Islet of Langerhans (tissue), 1 donor: ENCODE results near the gene ZNF282.
"Not testable (repeated sequence)": the region's sequence is repeated elsewhere in the genome, so short reads cannot be mapped to it uniquely, and the experiment has no call there.

ENCODE experiments used
- FAIRE-seq: peaks from one replicate; lab custom pipeline; 2011; peaks lifted over from hg19 to GRCh38; lab: Jason Lieb, UNC

ZNF282 gene

DNA sequence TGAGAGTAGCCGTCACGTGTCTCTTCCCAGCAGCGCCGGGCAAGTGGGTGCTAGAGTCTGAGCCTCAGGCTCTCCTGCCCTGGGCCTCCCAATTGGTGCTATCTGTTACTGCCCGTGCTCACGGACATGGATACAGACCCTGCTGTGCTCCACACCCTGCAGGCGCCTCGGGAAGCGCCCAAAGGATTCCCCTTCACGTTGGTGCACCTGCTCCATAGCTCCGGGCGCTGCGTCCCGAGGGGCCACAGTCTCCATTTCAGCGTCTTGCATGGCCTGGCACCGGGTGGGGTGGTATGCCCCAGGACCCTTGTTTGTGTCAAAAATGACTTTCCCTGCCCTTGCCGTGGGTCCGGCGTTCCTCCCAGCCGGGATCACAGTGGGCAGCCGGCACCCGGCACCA, 30.3 kb downstream of the ZNF282 start:
- no peak for FAIRE-seq

DNA sequence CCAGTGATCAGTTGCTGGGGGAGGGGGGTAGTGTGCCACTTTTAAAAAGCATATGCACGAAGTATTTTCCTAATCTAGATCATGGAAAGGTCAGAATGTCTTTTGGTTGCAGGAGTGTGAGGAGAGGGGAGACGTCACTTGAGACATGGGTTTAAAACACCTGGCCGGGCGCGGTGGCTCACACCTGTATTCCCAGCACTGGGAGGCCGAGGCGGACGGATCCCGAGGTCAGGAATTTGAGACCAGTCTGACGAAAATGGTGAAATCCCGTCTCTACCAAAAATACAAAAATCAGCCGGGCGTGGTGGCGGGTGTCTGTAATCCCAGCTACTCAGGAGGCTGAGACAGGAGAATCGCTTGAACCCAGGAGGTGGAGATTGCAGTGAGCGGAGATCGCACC, 31.0 kb downstream of the ZNF282 start:
- FAIRE-seq: not testable (repeated sequence)

DNA sequence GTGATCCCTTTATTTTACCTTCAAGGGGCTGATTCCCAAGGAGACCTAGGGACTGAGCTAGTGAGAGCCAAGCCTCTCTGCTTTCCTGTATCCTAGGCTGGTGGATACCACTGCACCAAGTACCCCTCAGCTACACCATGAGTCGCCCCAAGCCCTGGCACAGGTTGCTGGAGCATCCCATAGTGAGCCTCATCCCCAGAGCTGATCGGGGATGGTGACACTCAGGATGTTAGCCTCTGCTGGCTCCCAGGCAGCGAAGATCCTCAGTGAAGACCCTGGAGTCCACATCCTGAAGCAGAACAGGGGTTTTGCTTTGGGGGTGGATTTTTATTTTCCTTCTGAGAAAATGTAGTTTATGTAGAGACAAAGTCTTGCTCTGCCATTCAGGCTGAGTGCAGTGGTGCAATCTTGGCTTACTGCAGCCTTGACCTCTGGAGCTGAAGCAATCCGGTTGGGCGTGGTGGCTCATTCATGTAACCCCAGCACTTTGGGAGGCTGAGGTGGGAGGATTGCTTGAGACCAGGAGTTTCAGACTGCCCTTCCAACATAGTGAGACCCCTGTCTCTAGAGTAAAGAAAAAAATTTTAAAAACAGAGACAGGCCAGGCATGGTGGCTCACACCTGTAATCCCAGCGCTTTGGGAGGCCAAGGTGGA, 31.6 kb downstream of the ZNF282 start:
- no peak for FAIRE-seq

DNA sequence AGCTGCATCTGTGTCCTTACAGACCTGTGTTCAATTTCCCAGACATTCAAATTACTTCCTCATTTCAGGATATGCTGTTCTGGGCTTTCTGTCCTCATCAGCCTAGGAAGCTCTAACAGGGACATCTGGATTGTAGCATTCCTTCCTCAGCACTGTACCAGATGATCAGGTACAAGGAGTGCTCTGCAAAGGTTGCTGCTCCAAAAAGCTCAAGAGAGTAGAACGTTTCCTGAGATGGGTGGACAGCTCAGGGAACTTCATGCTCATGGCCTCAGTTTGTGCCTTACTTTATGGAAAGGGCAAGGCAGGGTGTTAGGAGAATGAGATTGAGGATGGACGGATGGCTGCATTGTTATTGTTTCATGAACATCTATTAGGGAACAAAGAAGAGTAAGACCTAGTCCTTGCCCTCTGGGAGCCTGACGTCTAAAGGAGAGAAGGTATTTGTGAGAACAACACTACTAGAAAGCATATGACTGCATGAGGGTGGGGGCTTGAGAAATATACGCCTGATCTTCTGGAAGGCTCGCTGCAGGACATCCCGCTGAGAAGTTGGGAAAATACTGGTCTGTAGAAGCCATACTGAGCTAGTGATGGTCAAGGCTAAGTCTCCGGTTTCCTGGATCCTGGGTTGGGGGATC, 33.6 kb downstream of the ZNF282 start:
- no peak for FAIRE-seq

DNA sequence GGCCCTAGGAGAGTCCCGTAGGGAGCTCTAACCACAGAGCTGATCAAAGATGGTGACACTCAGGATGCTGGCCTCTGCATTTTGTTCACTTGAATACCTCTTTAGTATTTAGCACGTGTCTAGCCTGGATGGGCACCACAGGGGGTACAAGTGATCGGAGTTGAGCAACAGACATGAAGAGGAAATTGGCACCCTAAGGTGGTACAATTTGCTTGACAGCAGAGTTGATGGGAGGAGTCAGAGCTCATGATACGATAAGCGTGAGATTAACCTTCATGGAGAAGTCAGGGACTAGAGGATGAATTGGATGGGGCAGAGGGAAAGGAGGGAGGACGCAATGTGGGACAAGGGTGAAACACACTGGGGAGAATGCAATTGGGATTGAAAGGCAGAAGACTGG, 34.2 kb downstream of the ZNF282 start:
- FAIRE-seq: no peak

DNA sequence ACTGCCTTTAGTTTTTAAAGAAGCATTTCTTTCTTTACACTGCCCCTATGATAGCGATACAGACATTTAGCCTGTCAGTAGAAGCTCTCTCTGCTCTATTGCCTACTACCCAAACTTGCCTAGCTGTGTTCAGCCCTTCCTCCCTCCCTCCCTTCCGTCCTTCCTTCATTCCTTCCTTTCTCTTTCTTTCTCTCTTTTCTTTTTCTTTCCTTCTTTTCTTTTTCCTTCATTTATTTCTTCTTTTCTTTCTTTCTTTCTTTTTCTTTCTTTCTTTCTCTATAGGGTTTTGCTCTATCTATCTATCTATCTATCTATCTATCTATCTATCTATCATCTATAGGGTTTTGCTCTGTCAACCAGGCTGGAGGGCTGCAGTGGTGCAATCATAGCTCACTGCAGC, 37.0 kb downstream of the ZNF282 start:
- FAIRE-seq: no peak

DNA sequence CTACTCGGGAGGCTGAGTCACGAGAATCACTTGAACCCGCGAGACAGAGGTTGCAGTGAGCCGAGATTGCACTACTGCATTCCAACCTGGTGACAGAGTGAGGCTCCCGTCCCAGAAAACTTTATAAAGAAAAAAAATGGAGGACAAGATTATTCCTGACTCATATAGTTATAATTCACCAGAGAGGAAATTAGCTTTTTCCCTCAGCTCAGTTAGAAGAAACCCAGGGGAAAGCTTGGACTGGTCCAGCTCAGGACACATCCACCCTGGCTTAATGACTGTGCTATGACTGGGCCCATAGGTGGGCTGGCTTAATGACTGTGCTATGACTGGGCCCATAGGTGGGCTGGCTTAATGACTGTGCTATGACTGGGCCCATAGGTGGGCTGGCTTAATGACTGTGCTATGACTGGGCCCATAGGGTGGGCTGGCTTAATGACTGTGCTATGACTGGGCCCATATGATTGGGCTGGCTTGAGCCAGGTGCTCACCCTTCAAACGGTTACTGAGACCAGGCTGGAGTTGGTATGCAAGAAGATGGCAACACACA, 38.4 kb downstream of the ZNF282 start:
- FAIRE-seq: not testable (repeated sequence)

DNA sequence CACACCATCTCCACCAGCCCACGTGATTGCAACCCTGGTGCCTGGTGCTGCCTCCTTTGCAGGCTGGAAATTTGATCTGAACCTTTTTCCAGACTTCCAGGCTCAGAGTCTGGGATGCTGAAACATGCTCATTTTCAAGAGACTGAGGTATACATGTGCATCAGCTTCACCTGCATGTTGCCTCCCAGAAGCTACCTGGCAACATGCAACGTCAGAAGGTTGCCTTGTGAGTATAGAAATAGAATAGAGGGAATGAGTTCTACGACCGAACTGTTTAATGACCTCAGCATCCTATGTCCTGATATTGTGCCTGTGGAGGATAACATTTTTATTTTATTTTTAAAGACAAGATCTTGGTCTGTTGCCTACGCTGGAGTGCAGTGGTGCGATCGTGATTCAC, 42.2 kb downstream of the ZNF282 start:
- no peak for FAIRE-seq

DNA sequence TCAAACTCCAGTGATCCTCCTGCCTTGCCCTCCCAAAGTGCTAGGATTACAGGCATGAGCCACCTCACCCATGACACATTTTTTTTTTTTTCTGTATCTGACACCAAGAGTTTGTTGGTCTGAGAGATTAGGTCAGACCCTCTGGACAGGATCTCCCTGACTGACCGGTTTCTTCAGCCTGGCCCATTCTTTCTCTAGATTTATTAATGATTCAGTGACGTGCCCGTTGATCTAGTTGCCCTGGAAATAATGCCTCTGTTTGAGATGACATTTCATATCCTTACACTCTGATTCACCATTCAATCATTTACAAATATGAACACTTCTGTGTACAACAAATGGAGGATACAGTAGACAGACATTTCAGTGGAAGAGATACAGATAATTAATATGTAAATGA, 42.7 kb downstream of the ZNF282 start:
- FAIRE-seq: no peak

DNA sequence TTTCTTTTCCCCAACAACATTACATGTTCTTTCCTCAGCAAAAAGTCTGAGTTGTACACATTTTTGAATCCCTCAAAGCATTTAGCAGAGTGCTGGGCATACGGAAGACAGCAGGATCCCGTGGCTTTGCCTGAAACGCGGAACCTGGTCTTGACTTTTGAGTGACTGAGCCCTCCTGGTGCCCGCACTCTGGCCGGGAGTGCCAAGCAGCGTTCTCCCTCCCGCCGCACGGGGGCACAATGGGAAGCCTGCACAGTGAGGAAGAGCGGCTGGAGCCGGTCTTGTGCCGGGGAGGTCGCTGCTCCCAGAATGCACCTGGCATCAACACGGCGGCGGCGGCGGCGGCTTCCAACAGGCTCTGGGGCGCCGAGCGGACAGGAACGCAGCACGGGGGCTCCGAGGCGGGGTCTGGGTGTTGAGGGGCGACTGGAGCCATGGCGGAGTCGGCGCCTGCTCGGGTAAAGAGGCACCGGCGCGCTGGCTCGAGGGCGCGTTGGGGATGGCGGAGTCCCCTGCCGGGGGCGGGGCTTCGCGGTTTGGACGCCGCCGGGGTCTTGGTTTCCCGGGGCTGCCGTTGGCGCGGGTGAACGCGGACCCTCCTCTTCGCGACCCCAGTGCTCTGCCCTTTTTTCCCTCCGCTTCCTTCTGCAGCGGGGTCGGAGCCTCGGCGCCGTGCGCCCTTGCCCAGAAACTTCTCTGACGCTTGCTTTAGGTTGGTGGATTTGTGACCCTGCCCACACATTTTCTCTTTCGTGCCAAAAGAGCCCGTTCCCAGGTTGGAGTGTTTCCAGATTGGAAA, 44.2 kb downstream of the ZNF282 start, which contains the start of gene ZNF212:
ZNF212 (plus strand) TSS at position 307 of the 799 bp plus-strand sequence; CDS start at position 435, 128 bp downstream.
- no peak for FAIRE-seq

DNA sequence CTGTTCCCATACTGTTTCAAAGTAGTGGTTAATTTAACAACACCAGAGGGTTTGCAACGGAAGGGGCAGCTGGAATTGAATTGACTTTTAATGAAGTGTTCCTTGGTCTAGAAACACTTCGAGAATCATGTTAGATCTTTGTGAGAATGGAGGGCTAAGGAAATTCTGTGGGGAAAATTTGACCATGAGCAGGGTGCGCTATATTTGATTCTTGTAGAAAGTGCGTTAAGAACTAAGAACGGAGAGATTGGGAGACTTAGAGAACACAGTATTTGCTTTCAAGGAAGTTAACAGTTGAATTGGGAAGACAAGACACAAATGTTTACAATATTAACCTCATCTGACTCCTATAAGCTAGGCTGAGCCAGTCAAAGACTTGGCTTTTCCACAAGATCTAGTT, 45.3 kb downstream of the ZNF282 start:
- no peak for FAIRE-seq

DNA sequence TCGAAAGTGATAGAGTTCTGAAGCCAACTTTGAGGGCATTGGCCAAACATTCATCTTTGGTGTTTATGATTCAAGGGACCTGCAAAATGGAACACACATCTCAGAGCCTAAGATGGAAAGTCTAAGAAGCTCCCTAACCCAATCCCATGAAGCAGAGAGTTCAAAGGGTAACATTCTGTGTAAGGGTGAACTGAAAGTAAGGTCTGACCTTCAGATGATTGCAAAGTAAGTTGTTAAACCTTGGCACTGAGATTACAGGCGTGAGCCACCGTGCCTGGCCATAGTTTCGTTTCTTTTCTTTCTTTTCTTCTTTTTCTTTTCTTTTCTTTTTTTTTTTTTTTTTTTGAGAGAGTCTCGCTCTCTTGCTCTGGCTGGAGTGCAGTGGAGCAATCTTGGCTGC, 46.4 kb downstream of the ZNF282 start:
- FAIRE-seq: no peak

DNA sequence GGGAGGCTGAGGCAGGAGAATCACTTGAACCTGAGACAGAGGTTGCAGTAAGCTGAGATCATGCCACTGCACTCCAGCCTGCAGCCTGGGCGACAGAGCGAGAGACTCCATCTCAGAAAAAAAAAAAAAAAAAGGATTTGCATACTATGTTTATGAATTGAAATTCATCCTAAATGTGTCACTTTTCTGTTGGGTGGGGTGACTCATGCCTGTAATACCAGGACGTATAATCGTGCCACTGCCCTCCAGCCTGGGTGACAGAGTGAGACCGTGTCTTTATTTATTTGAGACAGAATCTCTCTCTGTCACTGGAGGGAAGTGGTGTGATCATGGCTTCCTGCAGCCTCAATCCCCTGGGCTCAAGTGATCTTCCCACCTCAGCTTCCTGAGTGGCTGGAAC, 49.9 kb downstream of the ZNF282 start:
- no peak for FAIRE-seq

DNA sequence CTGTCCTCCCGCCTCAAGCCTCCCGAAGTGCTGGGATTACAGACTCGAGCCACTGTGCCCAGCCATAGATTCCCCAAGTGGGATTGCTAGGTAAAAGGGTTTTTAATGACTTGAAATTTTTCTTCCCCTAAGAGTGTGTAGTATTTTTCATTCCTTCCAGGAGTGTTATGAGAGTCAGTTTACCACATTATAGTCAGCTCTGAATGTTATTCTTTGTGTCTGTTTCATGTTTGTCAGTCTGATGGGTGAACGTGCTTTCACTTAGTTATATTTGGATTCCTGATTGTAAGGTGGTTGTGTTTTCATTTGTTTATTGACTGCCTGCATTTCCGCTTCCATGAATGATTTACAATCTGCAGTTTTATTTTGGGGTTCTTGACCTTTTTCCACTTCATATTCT, 50.4 kb downstream of the ZNF282 start:
- no peak for FAIRE-seq

DNA sequence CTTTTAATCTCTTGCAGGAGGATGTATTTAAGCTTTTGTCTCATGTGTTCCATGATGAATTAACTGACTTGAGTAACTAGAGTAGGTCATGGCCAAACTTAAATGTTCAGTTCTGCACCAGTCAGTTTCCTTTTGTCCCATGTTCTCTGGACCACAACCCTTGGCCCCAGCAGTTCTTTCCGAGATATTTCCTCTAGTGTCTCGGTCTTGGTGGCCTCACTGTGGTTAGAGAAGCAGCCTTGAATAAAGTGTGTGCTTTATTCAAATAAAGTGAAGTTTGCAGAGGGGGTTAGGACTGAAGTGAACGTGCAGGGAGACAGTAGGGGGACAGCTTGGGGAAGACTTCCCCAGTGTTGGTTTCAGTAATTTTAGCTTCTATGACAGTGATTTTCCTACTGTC, 53.4 kb downstream of the ZNF282 start:
- no peak for FAIRE-seq

DNA sequence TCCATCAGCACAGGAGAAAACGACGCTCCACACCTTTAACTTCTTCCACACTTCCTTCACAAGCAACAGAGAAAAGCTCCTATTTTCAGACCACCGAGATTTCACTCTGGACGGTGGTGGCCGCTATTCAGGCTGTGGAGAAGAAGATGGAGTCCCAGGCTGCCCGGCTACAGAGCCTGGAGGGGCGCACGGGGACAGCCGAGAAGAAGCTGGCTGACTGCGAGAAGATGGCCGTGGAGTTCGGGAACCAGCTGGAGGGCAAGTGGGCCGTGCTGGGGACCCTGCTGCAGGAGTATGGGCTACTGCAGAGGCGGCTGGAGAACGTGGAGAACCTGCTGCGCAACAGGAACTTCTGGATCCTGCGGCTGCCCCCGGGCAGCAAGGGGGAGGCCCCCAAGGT, 54.8 kb downstream of the ZNF282 start:
- FAIRE-seq: not testable (repeated sequence)

DNA sequence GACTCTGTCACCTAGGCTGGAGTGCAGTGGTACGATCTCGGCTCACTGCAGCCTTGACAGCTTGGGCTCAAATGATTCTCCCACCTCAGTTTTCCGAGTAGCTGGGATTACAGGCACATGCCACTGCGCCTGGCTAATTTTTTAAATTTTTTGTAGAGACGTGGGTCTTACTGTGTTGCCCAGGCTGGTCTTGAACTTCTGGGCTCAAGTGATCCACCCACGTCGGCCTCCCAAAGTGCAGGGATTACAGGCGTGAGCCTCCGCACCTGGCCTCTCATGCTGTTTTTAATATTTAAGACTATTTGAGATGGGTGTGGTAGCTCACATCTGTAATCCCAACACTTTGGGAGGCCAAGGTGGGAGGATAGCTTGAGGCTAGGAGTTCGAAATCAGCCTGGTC, 56.2 kb downstream of the ZNF282 start:
- FAIRE-seq: not testable (repeated sequence)

DNA sequence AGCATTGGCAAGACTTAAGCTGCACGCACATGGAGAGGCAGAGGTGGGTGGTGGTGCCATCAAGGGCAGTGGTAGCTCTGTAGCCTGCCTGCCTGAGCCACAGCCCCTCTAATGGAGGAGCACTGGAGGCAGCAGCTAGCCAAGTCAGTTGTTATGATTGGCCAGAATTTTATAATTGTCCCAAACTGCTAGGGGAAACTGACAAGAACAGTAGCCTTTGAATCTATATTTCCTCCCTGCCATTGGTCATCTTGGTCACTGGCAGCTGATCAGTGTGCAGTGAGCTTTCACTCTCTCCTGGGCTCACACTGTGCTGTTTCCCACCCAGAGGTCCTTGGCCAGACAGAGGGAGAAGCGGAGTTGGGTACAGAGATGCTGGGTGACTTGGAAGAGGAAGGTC, 57.0 kb downstream of the ZNF282 start:
- no peak for FAIRE-seq

DNA sequence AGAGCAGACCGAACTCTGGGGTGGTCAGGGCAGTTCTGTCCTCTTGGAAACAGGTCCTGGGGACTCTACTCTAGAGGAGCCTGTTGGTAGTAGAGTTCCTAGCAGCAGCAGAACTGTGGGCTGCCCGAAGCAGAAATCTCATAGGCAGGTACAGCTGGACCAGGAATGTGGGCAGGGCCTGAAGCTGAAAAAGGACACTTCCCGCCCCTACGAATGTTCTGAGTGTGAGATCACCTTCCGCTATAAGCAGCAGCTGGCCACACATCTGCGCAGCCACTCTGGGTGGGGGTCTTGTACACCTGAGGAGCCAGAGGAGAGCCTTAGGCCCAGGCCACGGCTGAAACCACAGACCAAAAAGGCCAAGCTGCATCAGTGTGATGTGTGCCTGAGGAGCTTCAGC, 58.3 kb downstream of the ZNF282 start:
- FAIRE-seq: no peak

DNA sequence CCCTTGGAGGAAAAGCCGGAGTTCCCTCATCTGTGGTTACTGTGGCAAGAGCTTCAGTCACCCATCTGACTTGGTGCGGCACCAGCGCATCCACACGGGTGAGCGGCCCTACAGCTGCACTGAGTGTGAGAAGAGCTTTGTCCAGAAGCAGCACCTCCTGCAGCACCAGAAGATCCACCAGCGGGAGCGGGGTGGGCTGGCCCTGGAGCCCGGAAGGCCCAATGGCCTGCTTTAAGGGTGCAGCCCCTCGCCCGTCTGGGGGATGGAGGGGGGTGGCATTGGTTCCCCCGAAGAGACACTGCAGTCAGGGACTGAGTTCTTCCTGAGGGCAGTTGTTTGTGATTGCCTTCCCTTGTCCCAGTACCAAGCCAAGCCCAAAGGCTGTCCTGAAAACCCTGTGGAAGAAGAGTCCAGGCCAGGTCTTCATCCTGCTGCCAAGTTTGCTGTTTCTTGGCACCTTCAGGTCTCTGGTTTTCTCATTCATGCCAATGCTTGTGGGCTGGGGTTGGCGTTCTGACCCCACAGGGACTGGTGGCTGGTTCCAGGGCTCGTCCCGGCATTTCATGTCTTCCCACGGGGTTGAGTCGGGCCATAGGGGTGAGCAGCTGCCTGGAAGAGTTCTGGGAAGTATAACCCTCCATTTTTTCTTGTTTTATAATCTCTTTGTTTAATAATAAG, 59.0 kb downstream of the ZNF282 start:
- FAIRE-seq: no peak

DNA sequence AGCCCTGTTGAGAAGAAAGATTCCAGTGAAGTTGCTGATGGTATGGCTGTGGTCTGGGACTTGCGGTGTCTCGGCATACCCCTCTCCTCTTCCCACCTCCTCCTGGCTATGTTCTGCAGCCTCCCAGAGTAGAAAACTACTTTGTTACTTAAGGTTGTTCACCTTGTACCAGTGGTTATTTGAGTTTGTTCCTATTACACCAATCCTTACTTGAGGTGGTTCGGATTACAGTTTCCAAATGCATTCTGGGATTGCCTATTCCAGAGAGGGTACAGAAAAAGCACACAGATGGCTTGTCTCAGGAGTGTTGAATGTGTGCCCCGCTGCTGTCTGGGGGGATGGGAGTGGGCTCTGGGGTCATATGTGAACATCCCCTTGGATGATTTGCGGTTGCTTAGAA, 59.8 kb downstream of the ZNF282 start:
- no peak for FAIRE-seq

DNA sequence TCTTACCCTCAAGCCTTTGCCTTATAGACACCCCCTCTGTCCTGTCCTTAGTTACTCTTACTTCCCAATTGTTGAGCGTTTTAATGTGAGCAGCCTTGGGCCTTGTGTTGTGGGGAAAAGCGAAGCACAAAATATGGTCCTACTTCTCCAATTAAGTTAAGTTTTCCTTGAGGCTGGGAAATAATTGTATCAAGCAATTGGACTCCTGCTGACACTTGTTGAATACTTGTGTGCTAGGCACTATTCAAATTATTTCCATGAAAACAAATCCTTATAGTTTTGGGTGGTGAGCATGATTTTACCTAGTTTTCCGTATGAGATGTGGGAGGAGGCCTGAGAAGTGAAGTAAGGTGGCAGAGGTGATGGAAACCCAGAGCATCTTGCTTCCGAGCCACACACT, 61.2 kb downstream of the ZNF282 start:
- no peak for FAIRE-seq

DNA sequence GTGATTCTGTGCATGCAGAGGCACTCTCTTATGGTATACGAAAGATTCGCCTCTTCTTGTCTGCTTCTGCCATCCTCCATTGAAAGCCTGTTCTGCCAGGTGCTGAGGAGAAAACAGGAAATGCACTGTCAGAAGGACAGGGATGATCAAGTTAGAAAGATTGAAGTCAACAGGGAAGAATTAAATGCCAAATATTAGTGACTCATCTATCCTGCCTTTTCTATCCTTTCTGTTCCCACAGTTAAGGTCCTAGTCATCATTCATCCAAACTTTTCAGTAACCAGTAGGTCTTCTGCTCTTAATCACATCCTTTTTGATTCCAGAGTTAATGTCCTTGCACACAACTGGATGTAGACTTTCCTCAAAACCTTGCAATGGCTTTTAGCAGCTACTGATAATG, 61.8 kb downstream of the ZNF282 start:
- FAIRE-seq: no peak
